Esophagus muscularis mucosa (tissue), 4 donors: ENCODE measurements around the gene RAB11FIP4. TPM values are rescaled to one million over a fixed set of nuclear protein-coding genes. Genes with fewer than 3 reads are reported as not detected.

Experiments used
- DNase-seq: peaks from one replicate; pipeline ENCODE4 v3.0.0-alpha.2; 2017; ENCODE audit errors: extremely low spot score
- H3K27ac ChIP-seq, 4 donors: fragments of 200-600 bp; sonication (generic); replicated peaks in 1 of 4; 1 replicate in 3 of 4; 2 replicates in 1 of 4; pipeline ENCODE4 v1.5.1; 2016 to 2019; ENCODE audit warnings: mild to moderate bottlenecking in 1 of 4
- H3K27me3 ChIP-seq, 4 donors: fragments of 200-600 bp; sonication (generic); one replicate each; pipeline versions ENCODE4 v1.5.1 to v1.6.0; 2016 to 2019
- H3K36me3 ChIP-seq, 4 donors: fragments of 200-600 bp; sonication (generic); one replicate each; pipeline ENCODE4 v1.5.1; 2016 to 2019
- H3K4me1 ChIP-seq, 4 donors: fragments of 200-600 bp; sonication (generic); one replicate each; pipeline ENCODE4 v1.5.1; 2016 to 2019
- H3K4me3 ChIP-seq, 4 donors: fragments of 200-600 bp; sonication (generic); 1 replicate in 2 of 4; 2 replicates in 2 of 4; pipeline ENCODE4 v1.5.1; 2016 to 2019; ENCODE audit warnings: mild to moderate bottlenecking in 4 of 4, moderate library complexity in 1 of 4
- H3K9me3 ChIP-seq, 4 donors: fragments of 200-600 bp; sonication (generic); 1 replicate in 3 of 4; 2 replicates in 1 of 4; pipeline ENCODE4 v1.5.1; 2016 to 2019
- EP300 ChIP-seq: sonication (generic); formaldehyde crosslinking; IDR thresholded peaks from one replicate; pipeline ENCODE4 v1.6.1; 2017; ENCODE audit warnings: antibody characterized with exemption
- POLR2A ChIP-seq: fragments of 450-650 bp; IDR thresholded peaks from one replicate; pipeline ENCODE4 v1.6.1; 2017; ENCODE audit warnings: antibody characterized with exemption, moderate library complexity, mild to moderate bottlenecking, low read depth
- POLR2AphosphoS5 ChIP-seq, 2 donors: sonication (generic); formaldehyde crosslinking; IDR thresholded peaks; one replicate each; pipeline ENCODE4 v1.6.1; 2017; ENCODE audit warnings: antibody characterized with exemption in 2 of 2
- WGBS: methylation state at CpG from one replicate; pipeline ENCODE4 v1.1.5; 2018; 5-methylcytosine and 5-hydroxymethylcytosine counted together
- intact Hi-C: fragments of 100-400 bp; cut with DNase I; formaldehyde crosslinking; loops from one replicate; pipeline ENCODE4 v1.15.1; 2023
- total RNA-seq, 4 donors: library from RNA; depleted of rRNA; stranded (reverse); fragments of >200 nt; gene quantifications; one replicate each; pipeline versions ENCODE4 v1.1.0 to v1.2.1, GENCODE V29; 2016
- TF ChIP-seq, protein P1 (sequence below), 3 experiments: fragments of 200-600 bp in 2 of 3; fragments of 450-650 bp in 1 of 3; sonication (generic) in 2 of 3; IDR thresholded peaks; one replicate each; pipeline ENCODE4 v1.5.1; 2017 to 2019; ENCODE audit warnings: antibody characterized with exemption in 3 of 3, mild to moderate bottlenecking in 2 of 3, moderate library complexity in 1 of 3

Gene RAB11FIP4
- total RNA-seq, 4 donors from 2014 or later: 0.75 to 2.3 (median 1.7) TPM

DNA sequence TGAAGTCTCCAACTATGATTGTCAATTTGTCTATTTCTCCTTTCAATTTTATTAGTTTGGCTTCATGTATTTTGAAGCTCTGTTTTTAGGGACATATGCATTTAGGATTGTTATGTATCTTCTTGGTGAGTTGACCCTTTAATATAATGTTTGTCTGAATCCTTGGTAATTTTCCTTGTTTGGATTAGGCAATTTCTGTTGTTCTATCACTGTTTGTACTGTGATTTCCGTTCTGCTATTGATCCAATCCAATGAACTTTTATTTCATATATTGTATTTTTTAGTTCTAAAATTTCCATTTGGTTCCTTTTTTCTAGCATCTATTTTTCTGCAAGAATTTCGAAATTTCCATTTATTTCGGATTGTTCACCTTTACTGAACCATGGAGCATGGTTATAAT is 31.0 kb downstream of the RAB11FIP4 start:
- 91% methylated on average over 3 of the region's 3 CpGs for WGBS
- Histone ChIP-seq H3K27me3 (peaks cover 0 to 41% (median 0%) of the 10 kb centered on the region in 4 donors), H3K27ac (no peak overlapping the region), H3K4me3 (no peak overlapping the region), H3K36me3 (no peaks in the 10 kb centered on the region), H3K9me3 (no peaks in the 10 kb centered on the region), H3K4me1 (peaks cover 0 to 7% (median 0%) of the 10 kb centered on the region in 4 donors)
- TF ChIP-seq EP300 (no peak), POLR2A (no peak), POLR2AphosphoS5 (IDR thresholded peaks at IDR 0.05) (no peak)
- TF ChIP-seq, protein P1, sequence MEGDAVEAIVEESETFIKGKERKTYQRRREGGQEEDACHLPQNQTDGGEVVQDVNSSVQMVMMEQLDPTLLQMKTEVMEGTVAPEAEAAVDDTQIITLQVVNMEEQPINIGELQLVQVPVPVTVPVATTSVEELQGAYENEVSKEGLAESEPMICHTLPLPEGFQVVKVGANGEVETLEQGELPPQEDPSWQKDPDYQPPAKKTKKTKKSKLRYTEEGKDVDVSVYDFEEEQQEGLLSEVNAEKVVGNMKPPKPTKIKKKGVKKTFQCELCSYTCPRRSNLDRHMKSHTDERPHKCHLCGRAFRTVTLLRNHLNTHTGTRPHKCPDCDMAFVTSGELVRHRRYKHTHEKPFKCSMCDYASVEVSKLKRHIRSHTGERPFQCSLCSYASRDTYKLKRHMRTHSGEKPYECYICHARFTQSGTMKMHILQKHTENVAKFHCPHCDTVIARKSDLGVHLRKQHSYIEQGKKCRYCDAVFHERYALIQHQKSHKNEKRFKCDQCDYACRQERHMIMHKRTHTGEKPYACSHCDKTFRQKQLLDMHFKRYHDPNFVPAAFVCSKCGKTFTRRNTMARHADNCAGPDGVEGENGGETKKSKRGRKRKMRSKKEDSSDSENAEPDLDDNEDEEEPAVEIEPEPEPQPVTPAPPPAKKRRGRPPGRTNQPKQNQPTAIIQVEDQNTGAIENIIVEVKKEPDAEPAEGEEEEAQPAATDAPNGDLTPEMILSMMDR (IDR thresholded peaks at IDR 0.05): no peak
- intact Hi-C loops: no loop called here
- DNase-seq: no peak

DNA sequence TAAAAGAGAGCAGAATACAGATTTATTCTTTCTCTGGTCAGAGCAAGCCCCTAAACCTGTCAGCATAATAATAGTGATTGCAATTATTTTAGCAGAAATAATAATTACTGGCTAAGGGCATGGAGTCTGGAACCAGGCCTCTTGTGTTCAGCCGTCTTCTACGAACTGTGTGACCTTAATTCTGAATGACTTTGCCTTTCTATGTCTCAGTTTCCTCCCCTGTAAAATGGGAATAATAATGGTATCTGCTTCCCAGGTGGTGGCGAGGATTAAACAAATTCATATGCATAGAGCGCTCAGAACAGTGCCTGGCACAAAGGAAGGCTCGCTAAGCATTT is 33.4 kb downstream of the RAB11FIP4 start:
- no peak for TF ChIP-seq POLR2A
- TF ChIP-seq, protein P1 (IDR thresholded peaks at IDR 0.05): no peak
- no peak for TF ChIP-seq POLR2AphosphoS5 (IDR thresholded peaks at IDR 0.05)
- no peak for TF ChIP-seq EP300
- Histone ChIP-seq H3K4me3 (no peak overlapping the region), H3K27me3 (peaks cover 0 to 65% (median 0%) of the 10 kb centered on the region in 4 donors), H3K36me3 (no peaks in the 10 kb centered on the region), H3K4me1 (peaks cover 0 to 7% (median 0%) of the 10 kb centered on the region in 4 donors), H3K27ac (no peak overlapping the region), H3K9me3 (no peaks in the 10 kb centered on the region)
- intact Hi-C loops: no loop called here
- DNase-seq: no peak
- 80% methylated on average over 5 of the region's 5 CpGs for WGBS

DNA sequence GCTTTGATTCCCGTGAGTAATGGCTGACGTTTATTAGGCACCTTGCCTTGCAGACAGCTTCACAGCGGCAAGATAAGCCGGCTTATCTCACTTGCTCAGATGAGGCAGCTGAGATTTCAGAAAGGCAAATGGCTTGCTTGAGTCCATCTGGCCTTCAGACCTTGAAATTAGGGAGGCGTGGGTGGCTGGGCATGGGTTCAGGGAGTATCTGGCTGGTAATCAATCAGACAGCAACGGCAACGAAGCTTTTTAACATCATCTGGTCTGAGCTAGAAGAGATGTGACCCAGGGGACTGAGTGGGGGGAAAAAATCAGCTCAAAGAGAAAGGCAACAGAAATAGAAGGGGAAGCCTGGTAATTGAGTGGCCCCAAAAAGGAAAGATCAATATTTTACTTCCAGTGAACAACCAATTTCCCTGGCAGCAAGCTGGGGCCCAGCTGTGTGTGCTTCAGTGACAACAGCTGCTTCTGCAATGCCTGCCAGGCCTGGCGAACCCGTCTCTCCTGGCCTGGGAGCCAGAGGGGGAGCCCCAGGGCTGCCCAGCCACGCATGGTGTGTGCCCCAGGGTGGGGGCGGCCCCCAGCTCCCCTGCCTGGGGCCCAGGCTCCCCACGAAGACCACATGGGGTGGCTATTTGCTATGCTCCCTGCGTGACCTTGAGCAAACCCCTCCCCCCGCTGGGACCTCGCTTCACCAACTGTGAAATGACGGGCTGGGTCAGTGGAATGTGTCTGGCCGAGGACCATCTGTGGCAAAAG is 34.0 kb downstream of the RAB11FIP4 start:
- peaks cover 0 to 71% (median 0%) of the 10 kb centered on the region in 4 donors for H3K27me3 ChIP-seq
- H3K36me3 ChIP-seq: no peaks in the 10 kb centered on the region
- DNase-seq: no peak
- peaks cover 0 to 7% (median 0%) of the 10 kb centered on the region in 4 donors for H3K4me1 ChIP-seq
- WGBS: 57% methylated on average over 12 of the region's 17 CpGs
- no peaks in the 10 kb centered on the region for H3K9me3 ChIP-seq
- H3K27ac ChIP-seq: no peak overlapping the region
- TF ChIP-seq, protein P1 (IDR thresholded peaks at IDR 0.05): no peak
- TF ChIP-seq POLR2AphosphoS5 (IDR thresholded peaks at IDR 0.05) (no peak), POLR2A (no peak), EP300 (no peak)
- H3K4me3 ChIP-seq: no peak overlapping the region
- intact Hi-C loops: no loop called here

DNA sequence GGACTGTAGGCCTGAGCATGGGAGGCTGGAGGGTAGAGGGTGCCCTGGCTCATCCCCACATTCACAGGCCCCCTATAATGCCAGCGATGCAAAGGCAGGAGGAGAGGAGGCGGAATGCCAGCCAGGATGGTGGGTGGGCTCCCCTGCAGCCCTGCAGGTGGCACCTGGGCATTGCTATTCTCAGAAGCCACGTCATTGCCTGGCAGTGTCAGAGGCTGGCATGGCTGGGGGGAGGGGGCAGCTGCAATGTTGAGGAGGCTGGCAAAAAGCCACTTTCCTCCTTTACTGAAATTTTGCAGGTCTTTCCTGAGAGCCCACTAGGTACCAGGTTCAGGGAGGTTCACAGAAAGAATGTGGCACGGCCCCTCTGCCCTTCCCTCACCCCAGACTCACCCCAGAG is 36.2 kb downstream of the RAB11FIP4 start:
- WGBS: 78% methylated on average over 2 of the region's 4 CpGs
- Histone ChIP-seq H3K4me1 (peaks cover 0 to 7% (median 0%) of the 10 kb centered on the region in 4 donors), H3K27me3 (peaks cover 0 to 78% (median 0%) of the 10 kb centered on the region in 4 donors), H3K36me3 (no peaks in the 10 kb centered on the region), H3K4me3 (no peak overlapping the region), H3K27ac (no peak overlapping the region), H3K9me3 (no peaks in the 10 kb centered on the region)
- no peak for DNase-seq
- intact Hi-C loops: no loop called here
- TF ChIP-seq EP300: no peak

DNA sequence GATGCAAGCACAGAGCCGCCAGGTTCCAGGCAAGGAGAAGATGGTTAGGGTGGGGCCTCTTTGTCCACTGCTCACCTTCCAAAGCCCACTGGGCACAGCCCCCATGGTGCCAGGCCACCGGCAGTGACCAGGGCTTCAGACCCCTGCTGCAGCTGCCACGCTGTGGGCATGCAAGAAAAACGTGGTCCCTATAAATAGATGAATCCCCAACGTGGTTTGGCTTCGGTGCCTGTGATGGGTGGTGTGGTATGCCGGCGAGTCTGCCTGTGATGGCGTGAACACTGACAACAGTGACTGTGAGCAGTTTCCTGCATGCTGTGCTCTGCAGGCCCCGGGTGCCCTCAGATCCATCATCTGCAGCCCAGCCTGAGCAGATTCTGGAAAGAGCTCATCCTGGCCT is 36.6 kb downstream of the RAB11FIP4 start:
- DNase-seq: no peak
- H3K27ac ChIP-seq: no peak overlapping the region
- intact Hi-C loops: no loop called here
- peaks cover 0 to 7% (median 0%) of the 10 kb centered on the region in 4 donors for H3K4me1 ChIP-seq
- TF ChIP-seq POLR2AphosphoS5 (IDR thresholded peaks at IDR 0.05): no peak
- no peak for TF ChIP-seq EP300
- no peak overlapping the region for H3K4me3 ChIP-seq
- H3K27me3 ChIP-seq: peaks cover 0 to 82% (median 0%) of the 10 kb centered on the region in 4 donors
- no peaks in the 10 kb centered on the region for H3K36me3 ChIP-seq
- H3K9me3 ChIP-seq: no peaks in the 10 kb centered on the region
- no CpG with 5 or more reads among the region's 10 CpGs for WGBS

DNA sequence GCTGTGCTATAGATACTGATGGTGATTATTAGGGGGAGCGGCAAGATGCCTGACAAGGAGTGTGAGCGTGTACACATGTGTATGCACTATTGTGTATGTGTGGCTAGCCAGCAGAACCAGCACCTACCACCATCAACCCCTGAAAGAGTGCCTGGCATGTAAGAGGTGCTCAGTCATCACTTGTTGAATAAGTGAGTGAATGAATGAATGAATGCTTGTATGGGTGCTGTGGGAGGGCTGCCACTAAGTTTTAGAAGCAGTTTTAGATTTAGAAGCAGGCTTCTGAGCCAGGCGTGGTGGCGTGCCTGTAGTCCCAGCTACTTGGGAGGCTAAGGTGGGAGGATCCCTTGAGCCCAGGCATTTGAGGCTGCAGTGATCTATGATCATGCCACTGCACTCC is 37.0 kb downstream of the RAB11FIP4 start:
- H3K4me1 ChIP-seq: peaks cover 0 to 7% (median 0%) of the 10 kb centered on the region in 4 donors
- no peak for DNase-seq
- WGBS: 92% methylated on average over 4 of the region's 4 CpGs
- H3K4me3 ChIP-seq: no peak overlapping the region
- H3K27me3 ChIP-seq: peaks cover 0 to 82% (median 0%) of the 10 kb centered on the region in 4 donors
- H3K36me3 ChIP-seq: no peaks in the 10 kb centered on the region
- TF ChIP-seq, protein P1 (IDR thresholded peaks at IDR 0.05): no peak
- TF ChIP-seq EP300 (no peak), POLR2A (no peak), POLR2AphosphoS5 (IDR thresholded peaks at IDR 0.05) (no peak)
- H3K27ac ChIP-seq: no peak overlapping the region
- H3K9me3 ChIP-seq: no peaks in the 10 kb centered on the region
- intact Hi-C loops: no loop called here
